Body of pancreas (tissue), 4 donors: ENCODE results near the gene GCA. TPM values are rescaled to one million over a fixed set of nuclear protein-coding genes. Genes with fewer than 3 reads are reported as not detected.

ENCODE experiments used
- ATAC-seq: fragments of 150-250 bp; one replicate; pipeline ENCODE4 v1.9.1; 2016
- DNase-seq, 4 donors: peaks; one replicate each; pipeline ENCODE4 v3.0.0-alpha.2; 2019
- H3K27ac ChIP-seq, 4 donors: fragments of 200-600 bp; sonication (generic); 1 replicate in 3 of 4; 2 replicates in 1 of 4; pipeline versions ENCODE4 v1.5.1 to v1.6.1; 2016 to 2019; ENCODE audit warnings: mild to moderate bottlenecking in 1 of 4, mixed read lengths in 1 of 4, moderate library complexity in 1 of 4
- H3K27me3 ChIP-seq, 2 donors: fragments of 200-600 bp; sonication (generic); one replicate each; pipeline ENCODE4 v1.6.0; 2016; ENCODE audit warnings: mild to moderate bottlenecking in 1 of 2
- H3K36me3 ChIP-seq, 2 donors: fragments of 200-600 bp; sonication (generic); replicated peaks in 1 of 2; 2 replicates each; pipeline ENCODE4 v1.5.1; 2016; ENCODE audit warnings: low read depth in 2 of 2; ENCODE audit not compliant: insufficient read depth in 1 of 2
- H3K4me1 ChIP-seq: fragments of 200-600 bp; sonication (generic); one replicate; pipeline ENCODE4 v1.6.0; 2016
- H3K4me3 ChIP-seq, 2 donors: fragments of 200-600 bp; sonication (generic); 1 replicate in 1 of 2; 2 replicates in 1 of 2; pipeline ENCODE4 v1.5.1; 2016 to 2019
- H3K9me3 ChIP-seq, 3 donors: fragments of 200-600 bp; sonication (generic); 1 replicate in 2 of 3; 2 replicates in 1 of 3; pipeline ENCODE4 v1.5.1; 2016
- POLR2A ChIP-seq, 3 donors: fragments of 450-650 bp; IDR thresholded peaks; one replicate each; pipeline ENCODE4 v1.6.1; 2016; ENCODE audit warnings: antibody characterized with exemption in 3 of 3, mild to moderate bottlenecking in 2 of 3
- WGBS, 2 donors: methylation state at CpG; one replicate each; pipeline ENCODE4 v1.1.5; 2017; 5-methylcytosine and 5-hydroxymethylcytosine counted together
- intact Hi-C: fragments of 100-400 bp; cut with DNase I; formaldehyde crosslinking; loops from one replicate; pipeline ENCODE4 v1.15.1; 2023
- total RNA-seq, 2 donors: library from RNA; depleted of rRNA; stranded (reverse); fragments of >200 nt; gene quantifications; one replicate each; pipeline ENCODE4 v1.1.0, GENCODE V29; 2016
- TF ChIP-seq, protein P1 (sequence below), 7 experiments: fragments of 450-650 bp in 4 of 7; fragments of 200-600 bp in 3 of 7; sonication (generic) in 3 of 7; IDR thresholded peaks; one replicate each; pipeline ENCODE4 v1.5.1; 2016 to 2019; ENCODE audit warnings: antibody characterized with exemption in 7 of 7

Gene GCA
- total RNA-seq, 2 donors from 2014 or later = 14.0 to 15.2 TPM

DNA sequence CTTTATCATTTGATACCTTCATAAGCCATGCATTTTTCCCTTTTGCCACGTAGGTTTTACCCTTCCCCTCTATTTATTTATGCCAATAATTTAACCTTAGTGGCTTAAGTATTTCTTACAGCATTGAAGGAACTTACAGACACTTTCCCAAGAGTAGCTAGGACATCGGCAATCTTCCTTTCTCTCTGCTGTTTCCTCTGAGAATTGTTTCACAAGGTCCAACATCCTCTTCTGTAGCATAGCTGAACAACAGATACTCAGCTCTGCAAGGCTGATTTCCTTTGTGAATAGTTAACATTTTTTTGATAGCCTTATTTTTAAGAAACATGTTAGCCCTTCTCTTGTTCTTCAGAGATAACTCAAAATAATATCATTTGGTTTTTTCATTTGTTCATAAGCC is 1.1 kb upstream of the GCA start:
- intact Hi-C loops = no loop called here
- Histone ChIP-seq H3K9me3 (no peaks in the 10 kb centered on the region), H3K4me1 (peaks cover 9% of the 10 kb centered on the region), H3K27me3 (no peaks in the 10 kb centered on the region), H3K36me3 (no peaks in the 10 kb centered on the region), H3K27ac (no peak overlapping the region), H3K4me3 (no peak overlapping the region)
- DNase-seq (no peak), ATAC-seq (no peak)
- no peak for TF ChIP-seq POLR2A (IDR thresholded peaks at IDR 0.05)
- TF ChIP-seq, protein P1, sequence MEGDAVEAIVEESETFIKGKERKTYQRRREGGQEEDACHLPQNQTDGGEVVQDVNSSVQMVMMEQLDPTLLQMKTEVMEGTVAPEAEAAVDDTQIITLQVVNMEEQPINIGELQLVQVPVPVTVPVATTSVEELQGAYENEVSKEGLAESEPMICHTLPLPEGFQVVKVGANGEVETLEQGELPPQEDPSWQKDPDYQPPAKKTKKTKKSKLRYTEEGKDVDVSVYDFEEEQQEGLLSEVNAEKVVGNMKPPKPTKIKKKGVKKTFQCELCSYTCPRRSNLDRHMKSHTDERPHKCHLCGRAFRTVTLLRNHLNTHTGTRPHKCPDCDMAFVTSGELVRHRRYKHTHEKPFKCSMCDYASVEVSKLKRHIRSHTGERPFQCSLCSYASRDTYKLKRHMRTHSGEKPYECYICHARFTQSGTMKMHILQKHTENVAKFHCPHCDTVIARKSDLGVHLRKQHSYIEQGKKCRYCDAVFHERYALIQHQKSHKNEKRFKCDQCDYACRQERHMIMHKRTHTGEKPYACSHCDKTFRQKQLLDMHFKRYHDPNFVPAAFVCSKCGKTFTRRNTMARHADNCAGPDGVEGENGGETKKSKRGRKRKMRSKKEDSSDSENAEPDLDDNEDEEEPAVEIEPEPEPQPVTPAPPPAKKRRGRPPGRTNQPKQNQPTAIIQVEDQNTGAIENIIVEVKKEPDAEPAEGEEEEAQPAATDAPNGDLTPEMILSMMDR (IDR thresholded peaks at IDR 0.05) = no peak
- WGBS, 2 donors = 67 to 86% methylated on average over 2 of the region's 2 CpGs

DNA sequence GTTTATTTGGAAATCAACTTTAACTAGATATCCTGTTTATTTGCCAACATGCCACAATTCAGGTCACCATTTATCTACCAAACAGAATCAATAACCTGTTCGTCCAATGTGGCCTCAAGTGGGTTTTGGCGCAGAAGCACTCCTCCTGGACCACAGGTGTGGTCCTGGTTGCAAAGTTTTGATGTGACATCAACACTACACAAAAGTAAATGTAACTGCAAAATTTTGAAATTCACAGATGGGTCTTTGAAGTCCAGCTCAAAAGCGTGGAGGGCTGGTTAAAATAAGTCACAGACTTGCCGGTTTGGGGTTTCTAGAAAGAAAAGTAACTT is 474 bp upstream of the GCA start:
- WGBS, 2 donors = 25 to 26% methylated on average over 4 of the region's 4 CpGs
- no peak for ATAC-seq
- no peaks in the 10 kb centered on the region for H3K27me3 ChIP-seq
- H3K36me3 ChIP-seq = no peaks in the 10 kb centered on the region
- no peaks in the 10 kb centered on the region for H3K9me3 ChIP-seq
- H3K4me1 ChIP-seq = peaks cover 9% of the 10 kb centered on the region
- no peak for DNase-seq
- peak overlapping the region in 1 of 2 donors; percentile 83 for H3K4me3 ChIP-seq
- intact Hi-C loops = no loop called here
- peak overlapping the region in 3 of 4 donors; percentile 77 to 97 (median 92) for H3K27ac ChIP-seq
- TF ChIP-seq, protein P1 (IDR thresholded peaks at IDR 0.05) = no peak
- TF ChIP-seq POLR2A (IDR thresholded peaks at IDR 0.05) = no peak

DNA sequence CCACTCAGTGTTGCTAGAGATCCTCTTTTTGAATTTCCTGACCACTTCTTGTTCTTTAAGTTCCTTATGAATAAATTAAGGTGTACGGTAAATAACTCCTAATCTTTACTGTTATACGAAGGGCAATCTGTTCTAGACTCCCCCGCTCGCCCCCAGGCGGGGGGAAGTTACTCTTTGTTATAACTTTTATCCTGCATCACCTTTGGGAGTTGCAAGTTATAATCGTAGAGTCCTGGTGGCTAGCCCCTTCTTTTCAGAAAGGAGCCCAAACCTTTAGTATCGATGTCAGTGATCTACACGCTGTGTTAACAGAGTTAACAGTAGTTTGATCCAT is 652 bp downstream of the GCA start:
- Histone ChIP-seq H3K27ac (peak overlapping the region; percentile 77 to 97 (median 92)), H3K4me1 (peaks cover 9% of the 10 kb centered on the region), H3K4me3 (peak overlapping the region; percentile 1 to 83), H3K9me3 (no peaks in the 10 kb centered on the region), H3K27me3 (no peaks in the 10 kb centered on the region), H3K36me3 (no peaks in the 10 kb centered on the region)
- intact Hi-C loops = no loop called here
- ATAC-seq = no peak
- no peak for TF ChIP-seq POLR2A (IDR thresholded peaks at IDR 0.05)
- TF ChIP-seq, protein P1 (IDR thresholded peaks at IDR 0.05) = no peak
- WGBS, 2 donors = 0 to 1% methylated on average over 8 of the region's 8 CpGs
- DNase-seq = no peak

DNA sequence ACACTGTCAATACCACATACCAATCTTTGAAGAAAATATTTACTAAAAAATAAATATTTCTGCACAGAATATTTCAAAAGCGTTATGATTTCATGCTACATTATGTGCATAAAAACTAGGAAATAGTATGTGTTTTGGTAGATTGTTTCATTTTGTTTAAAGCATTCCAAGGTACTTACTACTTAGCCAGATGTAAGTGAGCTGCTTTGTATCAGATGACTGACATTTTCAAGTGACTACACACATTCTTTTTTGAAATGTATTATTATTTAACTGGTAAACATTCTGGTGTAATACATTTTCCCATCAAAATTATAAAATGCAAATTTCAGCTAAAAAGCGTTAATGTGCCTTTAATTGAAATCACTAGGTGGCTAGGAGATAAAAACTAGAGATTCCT is 21.5 kb downstream of the GCA start:
- Histone ChIP-seq H3K4me1 (no peaks in the 10 kb centered on the region), H3K27ac (no peak overlapping the region), H3K27me3 (no peaks in the 10 kb centered on the region), H3K9me3 (no peaks in the 10 kb centered on the region), H3K4me3 (no peak overlapping the region), H3K36me3 (no peaks in the 10 kb centered on the region)
- intact Hi-C loops = no loop called here
- DNase-seq (no peak), ATAC-seq (no peak)
- 66 to 73% methylated on average over 2 of the region's 2 CpGs for WGBS, 2 donors
- TF ChIP-seq, protein P1 (IDR thresholded peaks at IDR 0.05) = no peak
- no peak for TF ChIP-seq POLR2A (IDR thresholded peaks at IDR 0.05)

DNA sequence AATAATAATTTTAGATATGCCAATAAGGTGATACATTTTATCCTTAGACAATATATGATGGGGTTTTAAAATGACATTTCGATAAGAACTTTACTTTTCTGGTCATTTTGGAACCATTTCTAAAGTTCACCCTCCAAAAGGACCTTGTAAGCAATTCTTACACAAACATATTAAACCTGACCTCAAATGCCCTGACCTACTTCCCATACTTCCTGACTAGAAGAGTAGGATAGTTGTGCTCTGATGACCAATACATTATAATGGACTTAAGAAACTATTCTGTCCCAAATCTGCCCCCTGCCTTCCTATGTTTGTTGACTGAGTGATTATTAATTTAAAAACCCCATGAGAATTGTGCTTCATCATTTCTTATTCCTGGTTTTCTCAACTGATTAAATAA is 24.6 kb downstream of the GCA start:
- no peak for ATAC-seq

More for the DNA sequence above, 24.6 kb downstream of the GCA start:
- no peaks in the 10 kb centered on the region for H3K4me1 ChIP-seq
- no peak for DNase-seq
- no peaks in the 10 kb centered on the region for H3K36me3 ChIP-seq
- no peaks in the 10 kb centered on the region for H3K27me3 ChIP-seq
- 78 to 80% methylated on average over 1 of the region's 1 CpG for WGBS, 2 donors
- intact Hi-C loops = no loop called here
- no peak overlapping the region for H3K27ac ChIP-seq
- H3K9me3 ChIP-seq = no peaks in the 10 kb centered on the region
- H3K4me3 ChIP-seq = no peak overlapping the region
- TF ChIP-seq, protein P1 (IDR thresholded peaks at IDR 0.05) = no peak
- TF ChIP-seq POLR2A (IDR thresholded peaks at IDR 0.05) = no peak
